ENCODE measurements around the gene CENPO.

The CENPO gene

DNA sequence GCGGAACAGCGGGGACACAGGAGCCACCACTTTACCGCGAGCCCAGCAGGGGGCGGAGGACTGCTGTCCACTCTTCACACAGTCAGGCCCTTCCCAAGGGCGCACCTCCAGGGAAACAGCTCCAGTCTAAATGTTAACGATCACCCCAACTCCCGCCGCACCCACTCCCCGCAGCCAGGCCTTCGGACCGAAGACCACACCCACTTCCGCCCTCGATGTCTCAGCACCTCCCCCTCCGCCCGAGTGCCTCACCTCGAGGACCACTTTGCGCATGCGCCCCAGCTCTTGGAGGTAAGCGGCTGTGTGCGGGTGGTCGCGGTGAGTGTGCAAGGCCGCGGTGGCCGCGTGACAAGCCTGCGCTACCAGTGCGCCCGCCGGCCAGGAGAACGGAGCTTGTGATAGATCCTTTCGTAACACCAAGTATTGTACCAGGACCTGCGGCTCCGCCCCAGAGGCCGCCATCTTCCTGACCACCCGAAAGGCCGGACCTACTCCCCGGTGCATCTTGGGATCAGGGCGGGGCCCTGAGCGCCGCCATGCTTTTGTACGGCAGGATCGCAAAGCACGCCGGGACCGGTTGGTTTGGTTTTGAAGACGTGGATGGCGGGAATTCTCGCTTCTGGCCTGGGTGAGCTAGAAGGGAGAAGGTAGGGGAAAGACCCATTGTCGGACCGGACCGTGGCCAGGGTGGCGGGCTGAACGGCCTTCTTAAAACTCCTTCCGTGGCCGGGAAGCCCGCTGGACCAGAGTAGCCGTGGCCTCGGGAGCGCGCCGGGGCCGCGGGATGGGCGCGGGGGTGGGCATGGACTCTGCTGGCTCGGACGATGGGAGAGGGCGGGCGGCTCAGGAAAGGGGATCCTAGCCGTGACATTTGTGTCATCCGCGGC, at the start of gene CENPO, which contains the start of gene PTRHD1:
Gene CENPO, plus strand, starts transcription at position 552 of the 887 bp plus-strand sequence. CDS start 495 bp downstream, outside the sequence.
Gene PTRHD1, minus strand, starts transcription at position 518 of the 887 bp plus-strand sequence. Its CDS starts 14 bp downstream, at position 504.
- DNase-seq, result peak; percentile 97

DNA sequence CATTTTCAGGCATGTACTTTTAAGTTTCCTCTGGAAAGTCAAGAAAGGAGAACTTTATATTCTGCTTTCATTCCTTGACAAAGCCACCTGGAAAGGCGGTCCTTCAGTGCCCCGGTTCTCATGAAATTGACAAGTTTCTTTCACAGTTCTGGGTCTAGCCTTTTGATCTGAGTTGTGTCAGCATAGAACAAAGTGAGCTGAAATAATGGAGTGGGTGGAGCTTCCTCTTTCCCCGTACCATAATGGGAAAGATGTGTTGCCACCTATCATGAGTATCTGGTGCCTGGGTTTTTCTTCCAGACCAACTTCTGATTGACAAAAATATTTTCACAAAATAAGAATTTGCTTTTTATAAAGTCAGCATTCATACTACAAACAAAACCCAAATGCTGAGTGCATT, 49.3 kb upstream of the CENPO start:
- DNase-seq, result no peak

GRCh38 chr2:24744356-24744755, 48.9 kb upstream of the CENPO start:
- no peak for DNase-seq

GRCh38 chr2:24745825-24746224, 47.4 kb upstream of the CENPO start:
- no peak for DNase-seq

DNA sequence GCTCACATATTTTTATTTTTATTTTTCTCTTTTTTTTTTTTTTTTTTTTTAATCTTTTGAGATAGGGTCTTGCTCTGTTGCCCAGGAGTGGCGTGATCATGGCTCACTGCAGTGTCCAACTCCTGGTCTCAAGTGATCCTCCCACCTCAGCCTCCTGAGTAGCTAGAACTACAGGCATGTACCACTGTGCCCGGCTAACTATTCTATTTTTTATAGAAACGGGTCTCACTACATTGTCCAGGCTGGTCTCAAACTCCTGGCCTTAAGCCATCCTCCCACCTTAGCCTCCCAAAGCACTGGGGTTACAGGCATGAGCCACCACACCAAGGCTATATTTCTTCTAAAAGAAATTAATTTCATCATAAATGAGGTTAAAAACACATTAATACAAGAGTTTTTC, 45.9 kb upstream of the CENPO start:
- DNase-seq, result no peak

DNA sequence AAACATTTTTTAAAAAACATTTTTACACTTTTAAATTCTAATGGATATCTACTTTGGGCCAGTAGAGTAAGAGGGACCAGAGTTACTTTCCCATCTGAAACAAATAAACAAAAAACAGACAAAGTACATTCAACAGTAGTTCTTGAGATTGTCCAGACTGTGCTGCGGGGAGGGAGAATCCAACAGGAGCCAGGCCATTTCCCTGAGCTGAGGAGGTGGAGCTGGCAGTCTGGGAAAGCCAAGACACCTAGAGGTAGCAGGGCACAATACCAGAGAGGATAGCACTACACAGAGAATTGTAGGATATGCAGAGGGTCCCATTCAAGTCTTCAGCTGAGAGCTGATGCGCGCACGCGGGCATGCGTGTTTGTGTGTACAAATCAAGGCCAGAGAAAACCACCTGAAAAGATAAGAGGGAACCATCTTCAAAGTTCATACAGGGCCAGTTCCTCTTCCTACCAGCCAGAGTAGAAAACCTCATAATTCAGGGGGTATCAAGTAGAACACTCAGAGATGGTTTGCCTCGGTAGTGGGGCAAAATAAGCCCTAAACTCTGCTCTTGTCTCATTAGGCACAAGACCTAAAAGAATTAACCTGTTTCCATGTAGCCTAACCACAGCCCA, 44.0 kb upstream of the CENPO start:
- DNase-seq, result no peak

- no peak for DNase-seq
Observed at GRCh38 chr2:24754985-24755705, 38.1 kb upstream of the CENPO start.

- DNase-seq, result no peak
Observed at GRCh38 chr2:24756789-24757188, 36.4 kb upstream of the CENPO start.

DNA sequence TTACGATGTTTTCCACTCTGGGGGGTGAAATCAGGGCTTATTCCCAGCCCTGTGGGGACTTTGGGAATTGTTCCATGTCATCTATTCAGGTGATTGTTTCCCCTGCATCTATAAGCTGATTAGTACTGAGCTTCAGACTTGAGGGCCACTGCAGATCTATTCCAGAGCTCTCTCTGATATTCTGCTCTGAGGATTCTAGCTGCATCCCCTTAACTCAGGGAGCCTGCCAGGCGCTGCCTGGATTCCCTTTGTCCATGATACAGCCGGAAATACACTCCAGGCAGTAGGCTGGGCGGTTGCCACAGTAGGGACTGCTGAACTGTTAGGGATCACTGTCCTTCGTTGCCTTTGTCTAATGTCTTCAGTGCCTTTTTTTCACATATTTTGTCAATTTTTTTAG, 31.4 kb upstream of the CENPO start:
- DNase-seq, result no peak

- DNase-seq, result no peak
Observed at GRCh38 chr2:24762518-24762917, 30.7 kb upstream of the CENPO start.

DNA sequence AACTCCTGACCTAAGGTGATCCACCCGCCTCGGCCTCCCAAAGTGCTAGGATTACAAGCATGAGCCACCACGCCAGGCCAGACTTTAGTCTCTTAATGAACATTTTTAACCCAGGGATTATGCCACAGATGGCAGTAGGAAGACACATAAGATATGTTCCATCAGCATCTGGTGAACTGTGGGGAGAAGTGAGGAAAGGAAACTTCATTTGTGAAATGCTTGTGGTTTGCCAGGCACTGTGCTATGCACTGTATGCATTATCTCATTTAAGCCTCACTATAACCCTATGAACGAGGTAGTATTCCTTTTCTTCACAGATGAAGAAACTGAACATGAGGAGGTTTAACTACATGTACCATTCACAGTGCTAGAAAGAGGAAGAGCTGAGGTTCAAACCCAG, 29.4 kb upstream of the CENPO start:
- DNase-seq, result peak; percentile 15

DNA sequence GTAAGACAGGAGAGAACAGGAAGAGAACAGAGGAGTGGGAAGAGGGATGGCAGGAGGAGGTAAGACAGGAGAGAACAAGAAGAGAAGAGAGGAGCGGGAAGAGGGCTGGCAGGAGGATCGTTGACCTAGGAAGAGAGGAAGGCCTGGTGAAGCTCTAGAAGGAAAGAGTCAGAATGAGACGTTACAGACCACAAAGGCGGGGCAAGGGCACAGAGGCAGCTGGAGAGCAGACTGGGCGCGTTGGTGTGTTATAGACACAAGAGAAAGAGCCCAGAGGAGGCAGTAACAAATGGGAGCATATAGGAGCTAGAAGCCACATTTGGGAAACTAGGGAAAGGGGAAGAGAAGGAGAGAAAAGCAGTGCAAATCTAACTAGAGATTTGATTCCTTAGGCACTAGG, 26.6 kb upstream of the CENPO start:
- no peak for DNase-seq

DNA sequence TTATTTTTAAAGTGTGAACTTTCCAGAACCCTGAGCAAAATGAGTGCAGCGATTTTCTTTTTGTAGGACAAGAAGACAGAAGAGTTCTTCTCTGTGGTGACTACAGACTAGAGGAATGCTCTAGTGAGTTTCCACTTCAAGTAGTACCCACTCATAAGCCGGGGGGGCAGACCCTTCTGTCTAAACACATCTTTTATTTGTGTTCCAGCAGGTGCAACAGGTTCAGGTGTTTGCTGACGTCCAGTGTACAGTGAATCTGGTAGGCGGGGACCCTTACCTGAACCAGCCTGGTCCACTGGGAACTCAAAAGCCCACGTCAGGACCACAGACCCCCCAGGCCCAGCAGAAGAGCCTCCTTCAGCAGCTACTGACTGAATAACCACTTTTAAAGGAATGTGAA, 25.2 kb upstream of the CENPO start:
- no peak for DNase-seq

GRCh38 chr2:24768601-24769000, 24.6 kb upstream of the CENPO start:
- DNase-seq, result no peak

GRCh38 chr2:24771061-24771460, 22.2 kb upstream of the CENPO start:
- no peak for DNase-seq

GRCh38 chr2:24771764-24772586, 21.2 kb upstream of the CENPO start:
- peak; percentile 62 for DNase-seq

- no peak for DNase-seq
Observed at GRCh38 chr2:24774373-24774772, 18.9 kb upstream of the CENPO start.

DNA sequence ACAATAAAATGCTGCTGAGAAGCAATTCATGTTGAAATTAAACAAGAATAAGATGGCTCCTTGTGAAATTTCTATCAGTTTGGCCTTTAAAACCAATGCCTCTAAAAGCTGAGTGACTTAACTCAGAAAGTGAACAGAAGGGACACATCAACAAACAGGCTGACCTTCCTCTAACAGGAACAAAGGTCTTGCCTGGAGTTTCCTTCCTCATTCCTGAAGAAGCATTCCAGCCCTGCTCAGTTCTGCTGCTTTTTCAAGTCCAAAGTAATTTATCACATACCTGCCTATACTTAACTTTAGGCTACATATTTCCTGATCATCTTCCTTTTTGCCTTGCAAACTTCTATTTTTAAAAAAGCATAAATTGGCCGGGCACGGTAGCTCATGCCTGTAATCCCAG, 14.1 kb upstream of the CENPO start:
- no peak for DNase-seq

DNA sequence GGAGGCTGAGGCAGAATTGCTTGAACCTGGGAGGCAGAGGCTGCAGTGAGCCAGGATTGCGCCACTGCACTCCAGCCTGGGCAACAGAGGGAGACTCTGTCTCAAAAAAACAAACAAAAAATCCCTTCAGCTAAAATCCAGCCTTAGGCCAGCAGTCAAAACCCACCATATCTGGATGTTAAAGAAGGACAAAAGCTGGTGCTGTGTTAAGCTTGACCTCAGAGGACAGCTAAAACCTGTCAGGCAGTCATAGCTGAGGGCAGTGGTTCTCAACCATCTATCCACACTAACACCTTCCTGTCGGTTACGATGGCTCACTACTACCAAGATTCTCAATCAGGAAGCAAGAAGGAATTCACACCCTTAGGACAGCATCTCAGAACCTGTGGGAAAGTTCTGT, 9.6 kb upstream of the CENPO start:
- DNase-seq, result no peak

GRCh38 chr2:24785671-24786321, 7.4 kb upstream of the CENPO start:
- DNase-seq, result no peak

DNA sequence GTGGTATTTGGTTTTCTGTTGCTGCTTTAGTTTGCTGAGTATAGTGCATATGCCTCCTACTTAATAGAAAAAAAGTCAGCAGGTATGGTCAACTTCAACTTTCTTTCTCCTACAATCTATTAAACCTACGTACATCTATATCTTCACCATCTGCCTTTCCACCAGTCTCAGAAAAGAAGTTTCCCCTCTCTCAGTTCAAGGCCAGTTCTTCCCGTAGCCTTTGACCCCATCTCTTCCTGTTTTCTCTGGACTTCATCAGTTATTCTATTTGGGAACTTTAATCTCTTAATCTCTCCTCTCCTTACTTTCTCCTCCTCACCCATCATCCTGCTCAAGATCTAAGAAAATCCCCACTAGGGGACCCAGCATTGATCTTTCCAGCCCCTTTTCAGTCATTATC, 5.7 kb upstream of the CENPO start:
- DNase-seq, result no peak

GRCh38 chr2:24788816-24789215, 4.4 kb upstream of the CENPO start:
- DNase-seq, result no peak
